Nephron (organoid): ENCODE data around the gene GALNT18.

Experiments used
- H3K27ac Mint-ChIP-seq, 3 experiments: 2 replicates each; pipeline ENCODE4 v1.8.0; 2020; ENCODE audit warnings: mixed read lengths in 3 of 3, mild to moderate bottlenecking in 2 of 3, moderate library complexity in 1 of 3
- H3K27me3 Mint-ChIP-seq: 2 replicates; pipeline ENCODE4 v1.8.0; 2021; ENCODE audit warnings: low read depth, mild to moderate bottlenecking, moderate library complexity, mixed read lengths
- H3K36me3 Mint-ChIP-seq: 2 replicates; pipeline ENCODE4 v1.8.0; 2020; ENCODE audit warnings: low read depth, mixed read lengths
- H3K4me1 Mint-ChIP-seq: 2 replicates; pipeline ENCODE4 v1.8.0; 2020; ENCODE audit warnings: mixed read lengths
- H3K4me3 Mint-ChIP-seq, 3 experiments: 2 replicates each; pipeline ENCODE4 v1.8.0; 2020; ENCODE audit warnings: mild to moderate bottlenecking in 3 of 3, mixed read lengths in 3 of 3, moderate library complexity in 2 of 3
- H3K9me3 Mint-ChIP-seq: 2 replicates; pipeline ENCODE4 v1.8.0; 2020; ENCODE audit warnings: mixed read lengths
- TF ChIP-seq, protein P1 (sequence below), 3 experiments: fragments of 200-600 bp; sonication (generic); IDR thresholded peaks; one replicate each; pipeline ENCODE4 v1.5.0; 2021; ENCODE audit warnings: antibody characterized with exemption in 3 of 3; ENCODE audit not compliant: unreplicated experiment in 3 of 3

GALNT18 gene

DNA sequence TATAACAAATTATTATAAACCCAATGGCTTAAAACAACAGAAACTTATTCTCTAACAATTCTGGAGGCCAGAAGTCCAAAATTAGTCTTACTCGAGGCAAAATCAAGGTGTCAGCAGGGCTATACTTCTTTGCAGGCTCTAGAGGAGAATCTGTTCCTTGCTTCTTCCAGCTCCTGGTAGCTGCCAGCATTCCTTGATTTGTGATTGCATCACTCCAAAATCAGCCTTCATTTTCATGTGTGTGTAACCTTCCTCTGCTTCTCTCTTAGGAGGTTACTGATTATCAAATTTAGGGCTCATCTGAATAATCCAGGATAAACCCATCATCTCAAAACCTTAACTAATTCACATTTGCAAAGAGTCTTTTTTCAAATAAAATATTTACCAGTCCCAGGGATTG lies 23.6 kb downstream of the GALNT18 start:
- Mint-ChIP-seq H3K27me3 (peaks cover 3% of the 10 kb centered on the region), H3K27ac (no peak overlapping the region), H3K4me3 (no peak overlapping the region), H3K4me1 (no peaks in the 10 kb centered on the region), H3K36me3 (no peaks in the 10 kb centered on the region), H3K9me3 (peaks cover 9% of the 10 kb centered on the region)
- TF ChIP-seq, protein P1, sequence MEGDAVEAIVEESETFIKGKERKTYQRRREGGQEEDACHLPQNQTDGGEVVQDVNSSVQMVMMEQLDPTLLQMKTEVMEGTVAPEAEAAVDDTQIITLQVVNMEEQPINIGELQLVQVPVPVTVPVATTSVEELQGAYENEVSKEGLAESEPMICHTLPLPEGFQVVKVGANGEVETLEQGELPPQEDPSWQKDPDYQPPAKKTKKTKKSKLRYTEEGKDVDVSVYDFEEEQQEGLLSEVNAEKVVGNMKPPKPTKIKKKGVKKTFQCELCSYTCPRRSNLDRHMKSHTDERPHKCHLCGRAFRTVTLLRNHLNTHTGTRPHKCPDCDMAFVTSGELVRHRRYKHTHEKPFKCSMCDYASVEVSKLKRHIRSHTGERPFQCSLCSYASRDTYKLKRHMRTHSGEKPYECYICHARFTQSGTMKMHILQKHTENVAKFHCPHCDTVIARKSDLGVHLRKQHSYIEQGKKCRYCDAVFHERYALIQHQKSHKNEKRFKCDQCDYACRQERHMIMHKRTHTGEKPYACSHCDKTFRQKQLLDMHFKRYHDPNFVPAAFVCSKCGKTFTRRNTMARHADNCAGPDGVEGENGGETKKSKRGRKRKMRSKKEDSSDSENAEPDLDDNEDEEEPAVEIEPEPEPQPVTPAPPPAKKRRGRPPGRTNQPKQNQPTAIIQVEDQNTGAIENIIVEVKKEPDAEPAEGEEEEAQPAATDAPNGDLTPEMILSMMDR (IDR thresholded peaks at IDR 0.05; ENCODE audit: unreplicated experiment in 3 of 3), result no peak

DNA sequence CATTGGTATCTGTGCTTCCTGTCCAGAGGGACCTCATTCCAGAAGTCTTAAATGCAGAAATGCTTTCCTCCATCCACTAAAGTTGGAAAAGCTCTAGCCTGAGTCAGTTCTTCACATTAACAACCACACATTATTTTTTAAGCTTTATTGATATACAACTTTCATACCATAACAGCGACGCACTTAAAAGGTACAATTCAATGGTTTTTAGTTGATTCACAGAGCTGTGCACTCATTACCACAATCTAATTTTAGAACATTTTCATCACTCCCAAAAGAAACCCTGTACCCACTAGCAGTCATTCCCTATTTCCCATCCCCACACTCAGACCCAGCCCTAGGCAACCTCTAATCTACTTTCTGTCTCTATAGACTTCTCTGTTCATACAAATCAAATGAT lies 27.6 kb downstream of the GALNT18 start:
- no peaks in the 10 kb centered on the region for H3K36me3 Mint-ChIP-seq
- TF ChIP-seq, protein P1 (IDR thresholded peaks at IDR 0.05; ENCODE audit: unreplicated experiment in 3 of 3), result no peak
- no peak overlapping the region for H3K27ac Mint-ChIP-seq
- H3K27me3 Mint-ChIP-seq, result no peaks in the 10 kb centered on the region
- peaks cover 11% of the 10 kb centered on the region for H3K4me1 Mint-ChIP-seq
- H3K4me3 Mint-ChIP-seq, result no peak overlapping the region
- H3K9me3 Mint-ChIP-seq, result no peaks in the 10 kb centered on the region

DNA sequence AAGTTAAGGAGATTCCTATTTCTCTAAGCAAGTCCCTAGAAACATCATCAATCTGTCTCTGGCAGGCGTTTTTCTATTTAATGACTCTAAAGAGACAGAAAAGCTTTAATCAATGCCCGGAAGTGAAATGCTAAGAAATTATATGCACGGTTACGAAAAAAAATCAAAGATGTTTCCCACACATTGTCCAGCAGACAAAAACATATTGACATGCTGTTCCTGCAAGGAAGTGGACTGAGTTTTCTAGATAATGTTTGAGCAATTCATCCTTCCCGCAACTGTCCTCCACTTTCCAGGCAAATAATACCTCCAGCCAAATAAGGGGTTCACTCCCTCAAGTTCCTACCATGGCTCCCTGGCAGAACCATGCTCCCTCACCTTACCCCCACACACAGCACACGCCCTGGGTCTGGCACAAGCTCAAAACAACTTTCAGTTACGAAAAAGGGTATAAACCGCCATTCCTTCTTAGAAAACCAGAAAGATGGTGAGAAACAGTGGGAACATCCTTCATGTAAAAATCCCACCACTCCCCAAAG lies 29.6 kb downstream of the GALNT18 start:
- no peaks in the 10 kb centered on the region for H3K36me3 Mint-ChIP-seq
- no peaks in the 10 kb centered on the region for H3K9me3 Mint-ChIP-seq
- H3K4me1 Mint-ChIP-seq, result peaks cover 17% of the 10 kb centered on the region
- TF ChIP-seq, protein P1 (IDR thresholded peaks at IDR 0.05; ENCODE audit: unreplicated experiment in 3 of 3), result no peak
- H3K27ac Mint-ChIP-seq, result no peak overlapping the region
- no peak overlapping the region for H3K4me3 Mint-ChIP-seq
- H3K27me3 Mint-ChIP-seq, result no peaks in the 10 kb centered on the region

DNA sequence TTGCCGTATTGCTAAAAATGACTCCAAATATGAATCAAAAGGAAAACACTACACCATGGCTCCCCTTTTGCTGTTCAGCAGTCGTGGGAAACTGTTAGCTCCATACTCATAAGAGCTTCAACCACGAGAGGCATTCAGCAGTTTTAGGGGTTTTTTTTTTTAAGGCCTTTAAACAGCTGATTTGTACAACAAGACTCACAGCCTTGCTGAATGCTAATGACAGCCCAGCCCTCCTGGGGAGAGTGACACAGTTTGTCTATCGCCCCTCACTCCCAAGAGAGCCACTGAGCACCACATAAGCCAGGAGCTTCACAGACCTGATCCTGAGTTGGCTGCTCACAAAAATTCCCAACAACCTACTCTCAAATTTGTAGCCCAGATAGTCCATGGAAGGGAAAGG lies 32.4 kb downstream of the GALNT18 start:
- no peaks in the 10 kb centered on the region for H3K27me3 Mint-ChIP-seq
- H3K27ac Mint-ChIP-seq, result peak overlapping the region; percentile 34 to 91 (median 63)
- no peak overlapping the region for H3K4me3 Mint-ChIP-seq
- TF ChIP-seq, protein P1 (IDR thresholded peaks at IDR 0.05; ENCODE audit: unreplicated experiment in 3 of 3), result no peak
- no peaks in the 10 kb centered on the region for H3K9me3 Mint-ChIP-seq
- H3K4me1 Mint-ChIP-seq, result peaks cover 17% of the 10 kb centered on the region
- no peaks in the 10 kb centered on the region for H3K36me3 Mint-ChIP-seq

DNA sequence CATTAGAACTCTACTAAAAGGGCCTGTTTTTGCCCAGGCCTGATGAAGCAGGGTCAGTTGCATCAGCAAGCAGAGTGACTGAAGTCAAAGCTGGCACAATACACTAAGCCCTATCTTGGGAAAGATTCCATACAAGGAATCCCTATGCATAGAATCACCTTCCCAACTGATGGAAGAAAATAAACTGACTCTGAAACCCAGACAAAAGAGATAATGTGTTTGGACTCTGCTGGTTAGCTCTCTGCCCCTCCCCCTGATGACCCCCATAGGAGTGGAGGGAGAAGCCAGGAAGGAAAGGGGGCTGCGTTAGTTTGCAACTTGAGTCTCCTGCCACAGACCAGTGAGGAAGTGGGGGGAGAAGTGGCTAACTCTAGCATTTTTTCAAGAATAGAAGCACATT lies 32.9 kb downstream of the GALNT18 start:
- H3K27ac Mint-ChIP-seq, result peak overlapping the region; percentile 34 to 91 (median 63)

DNA sequence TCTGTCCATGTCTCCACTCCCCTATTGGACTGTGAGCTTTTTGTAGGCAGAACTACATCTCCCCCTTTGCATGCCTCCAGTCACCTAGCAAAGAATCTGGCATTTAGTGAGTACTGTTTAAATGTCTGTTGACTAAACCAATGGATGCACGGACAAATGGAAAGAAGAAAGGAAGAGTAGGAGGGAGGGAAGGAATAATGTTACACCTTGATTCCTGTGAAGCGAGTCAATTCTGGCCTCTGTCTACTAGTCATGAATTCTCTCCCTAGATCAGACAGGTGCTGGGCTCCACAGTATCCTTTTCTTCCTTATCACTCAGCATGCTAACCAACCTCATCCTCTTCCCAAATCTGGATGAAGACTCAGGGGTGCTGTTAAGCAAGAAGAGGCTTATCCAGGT lies 33.6 kb downstream of the GALNT18 start:
- Mint-ChIP-seq H3K4me3 (no peak overlapping the region), H3K4me1 (peaks cover 21% of the 10 kb centered on the region), H3K27ac (no peak overlapping the region), H3K36me3 (no peaks in the 10 kb centered on the region), H3K27me3 (no peaks in the 10 kb centered on the region), H3K9me3 (no peaks in the 10 kb centered on the region)
- TF ChIP-seq, protein P1 (IDR thresholded peaks at IDR 0.05; ENCODE audit: unreplicated experiment in 3 of 3), result no peak

More for the DNA sequence above, 32.9 kb downstream of the GALNT18 start:
- TF ChIP-seq, protein P1 (IDR thresholded peaks at IDR 0.05; ENCODE audit: unreplicated experiment in 3 of 3), result no peak
- Mint-ChIP-seq H3K4me3 (no peak overlapping the region), H3K27me3 (no peaks in the 10 kb centered on the region), H3K4me1 (peaks cover 18% of the 10 kb centered on the region), H3K36me3 (no peaks in the 10 kb centered on the region), H3K9me3 (no peaks in the 10 kb centered on the region)
